GM19324 (cell line): ENCODE measurements around the gene DNAJB6.

Experiments used
- ATAC-seq: cut with Tn5 transposase; IDR thresholded peaks from one replicate; pipeline ENCODE4 v1.9.1; 2021; ENCODE audit warnings: mild to moderate bottlenecking, moderate library complexity; ENCODE audit not compliant: unreplicated experiment, low FRiP score

DNAJB6 gene

GRCh38 chr7:157425137-157425731 lies 88.4 kb downstream of the DNAJB6 start:
- ATAC-seq: no peak

GRCh38 chr7:157425761-157426160 lies 89.0 kb downstream of the DNAJB6 start:
- ATAC-seq: no peak

- ATAC-seq: no peak
Measured at GRCh38 chr7:157426463-157427301, 89.9 kb downstream of the DNAJB6 start.

- ATAC-seq: no peak
Measured at GRCh38 chr7:157427811-157428553, 91.2 kb downstream of the DNAJB6 start.

GRCh38 chr7:157428554-157428945 lies 91.7 kb downstream of the DNAJB6 start:
- no peak for ATAC-seq

GRCh38 chr7:157429001-157429679 lies 92.3 kb downstream of the DNAJB6 start:
- no peak for ATAC-seq

GRCh38 chr7:157429680-157430224 lies 92.9 kb downstream of the DNAJB6 start:
- no peak for ATAC-seq

- no peak for ATAC-seq
Measured at GRCh38 chr7:157430721-157431120, 93.9 kb downstream of the DNAJB6 start.

- ATAC-seq: no peak
Measured at GRCh38 chr7:157431173-157431950, 94.6 kb downstream of the DNAJB6 start.

GRCh38 chr7:157431951-157432540 lies 95.2 kb downstream of the DNAJB6 start:
- no peak for ATAC-seq

- no peak for ATAC-seq
Measured at GRCh38 chr7:157432541-157432956, 95.7 kb downstream of the DNAJB6 start.

GRCh38 chr7:157432957-157433576 lies 96.3 kb downstream of the DNAJB6 start:
- ATAC-seq: no peak

- no peak for ATAC-seq
Measured at GRCh38 chr7:157433628-157434027, 96.8 kb downstream of the DNAJB6 start.

- no peak for ATAC-seq
Measured at GRCh38 chr7:157434231-157434630, 97.4 kb downstream of the DNAJB6 start.

GRCh38 chr7:157434701-157435100 lies 97.9 kb downstream of the DNAJB6 start:
- no peak for ATAC-seq

GRCh38 chr7:157436076-157436475 lies 99.3 kb downstream of the DNAJB6 start:
- ATAC-seq: no peak

- ATAC-seq: no peak
Measured at GRCh38 chr7:157436763-157437480, 100.1 kb downstream of the DNAJB6 start.

- no peak for ATAC-seq
Measured at GRCh38 chr7:157437519-157438061, 100.8 kb downstream of the DNAJB6 start.
